ENCODE measurements around the gene PPOX. TPM values are rescaled to one million over a fixed set of nuclear protein-coding genes. Genes with fewer than 3 reads are reported as not detected.

PPOX gene
- total RNA-seq, 1 donor from 2014 or later: 40.7 TPM

DNA sequence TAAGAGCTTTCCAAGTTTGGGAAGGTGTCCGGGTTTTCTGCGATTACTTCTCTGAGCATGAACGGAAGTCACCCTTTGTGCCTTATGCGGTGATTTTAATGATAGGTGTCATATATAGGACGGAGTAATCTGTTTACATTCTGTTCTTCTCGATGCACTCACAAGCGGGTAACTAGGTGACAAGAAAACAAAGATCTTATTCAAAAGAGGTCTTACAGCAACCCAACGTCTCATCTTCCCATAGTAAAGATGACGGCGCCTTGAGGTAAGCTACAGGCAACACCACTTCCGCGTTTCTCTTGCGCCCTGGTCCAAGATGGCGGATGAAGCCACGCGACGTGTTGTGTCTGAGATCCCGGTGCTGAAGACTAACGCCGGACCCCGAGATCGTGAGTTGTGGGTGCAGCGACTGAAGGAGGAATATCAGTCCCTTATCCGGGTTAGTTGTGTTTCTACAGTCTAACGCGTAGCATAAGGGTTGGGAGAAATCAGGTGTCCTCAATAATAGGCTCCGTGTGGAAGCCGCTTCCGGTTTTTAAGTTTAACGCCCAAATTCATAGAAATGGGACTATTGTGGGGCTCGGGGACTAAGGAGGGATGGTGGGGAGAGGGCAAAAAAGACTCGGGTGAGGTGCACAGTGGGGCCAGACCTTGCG lies 12.4 kb upstream of the PPOX start, which contains the start of gene UFC1:
Gene UFC1, plus strand, starts transcription at position 297 of the 656 bp plus-strand sequence. Its CDS starts 20 bp downstream, at position 317.
- ATAC-seq (ENCODE audit: low read depth): peak; percentile 94
- peaks cover 29% of the 10 kb centered on the region for H3K36me3 Mint-ChIP-seq (ENCODE audit: low read depth)
- peak within 1 kb of the TSS; percentile 100 for H3K27ac Mint-ChIP-seq
- ChIA-PET POLR2A (interaction anchor here (0.6 to 3.3 kb wide), 20 partner anchors 9 to 710 kb away, joined by 4 to 34 read pairs (median 6); partner anchors contain the start of genes ARHGAP30, B4GALT3, DEDD and F11R), CTCF (interaction anchor here (1.0 to 3.2 kb wide), 3 partner anchors 12 to 164 kb away, joined by 6 to 12 read pairs (median 7); partner anchors contain the start of gene PPOX)
- intact Hi-C loops (cut with micrococcal nuclease): loop anchor here (1.0 kb wide), 4 partner anchors 12 to 85 kb away; partner anchors contain the start of genes ARHGAP30, DEDD and PPOX
- H3K4me1 Mint-ChIP-seq: peaks cover 21% of the 10 kb centered on the region
- H3K27me3 Mint-ChIP-seq: no peaks in the 10 kb centered on the region
- H3K4me3 Mint-ChIP-seq: peak within 1 kb of the TSS; percentile 99
- peak; percentile 66 for DNase-seq
- TF ChIP-seq, protein P1, sequence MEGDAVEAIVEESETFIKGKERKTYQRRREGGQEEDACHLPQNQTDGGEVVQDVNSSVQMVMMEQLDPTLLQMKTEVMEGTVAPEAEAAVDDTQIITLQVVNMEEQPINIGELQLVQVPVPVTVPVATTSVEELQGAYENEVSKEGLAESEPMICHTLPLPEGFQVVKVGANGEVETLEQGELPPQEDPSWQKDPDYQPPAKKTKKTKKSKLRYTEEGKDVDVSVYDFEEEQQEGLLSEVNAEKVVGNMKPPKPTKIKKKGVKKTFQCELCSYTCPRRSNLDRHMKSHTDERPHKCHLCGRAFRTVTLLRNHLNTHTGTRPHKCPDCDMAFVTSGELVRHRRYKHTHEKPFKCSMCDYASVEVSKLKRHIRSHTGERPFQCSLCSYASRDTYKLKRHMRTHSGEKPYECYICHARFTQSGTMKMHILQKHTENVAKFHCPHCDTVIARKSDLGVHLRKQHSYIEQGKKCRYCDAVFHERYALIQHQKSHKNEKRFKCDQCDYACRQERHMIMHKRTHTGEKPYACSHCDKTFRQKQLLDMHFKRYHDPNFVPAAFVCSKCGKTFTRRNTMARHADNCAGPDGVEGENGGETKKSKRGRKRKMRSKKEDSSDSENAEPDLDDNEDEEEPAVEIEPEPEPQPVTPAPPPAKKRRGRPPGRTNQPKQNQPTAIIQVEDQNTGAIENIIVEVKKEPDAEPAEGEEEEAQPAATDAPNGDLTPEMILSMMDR (IDR thresholded peaks at IDR 0.05): no peak
- no peaks in the 10 kb centered on the region for H3K9me3 Mint-ChIP-seq

DNA sequence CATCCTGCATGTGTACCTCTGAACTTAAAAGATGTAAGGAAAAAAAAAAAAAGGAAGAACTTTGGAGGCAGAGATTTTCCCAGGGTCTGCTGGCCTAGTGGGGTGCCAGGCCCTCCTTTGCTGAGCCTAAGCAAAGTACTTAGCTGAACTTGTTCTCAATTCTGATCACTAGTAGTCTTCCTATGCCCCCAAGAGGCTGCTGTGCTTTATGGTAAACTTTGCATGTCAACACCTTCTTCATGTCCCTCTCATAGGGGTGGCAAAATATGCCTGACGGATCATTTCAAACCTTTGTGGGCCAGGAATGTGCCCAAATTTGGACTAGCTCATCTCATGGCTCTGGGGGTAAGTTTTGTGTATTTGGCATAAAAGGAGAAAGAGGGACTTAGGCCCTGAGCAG lies 8.4 kb upstream of the PPOX start:
- H3K4me3 Mint-ChIP-seq: peak overlapping the region; percentile 93

DNA sequence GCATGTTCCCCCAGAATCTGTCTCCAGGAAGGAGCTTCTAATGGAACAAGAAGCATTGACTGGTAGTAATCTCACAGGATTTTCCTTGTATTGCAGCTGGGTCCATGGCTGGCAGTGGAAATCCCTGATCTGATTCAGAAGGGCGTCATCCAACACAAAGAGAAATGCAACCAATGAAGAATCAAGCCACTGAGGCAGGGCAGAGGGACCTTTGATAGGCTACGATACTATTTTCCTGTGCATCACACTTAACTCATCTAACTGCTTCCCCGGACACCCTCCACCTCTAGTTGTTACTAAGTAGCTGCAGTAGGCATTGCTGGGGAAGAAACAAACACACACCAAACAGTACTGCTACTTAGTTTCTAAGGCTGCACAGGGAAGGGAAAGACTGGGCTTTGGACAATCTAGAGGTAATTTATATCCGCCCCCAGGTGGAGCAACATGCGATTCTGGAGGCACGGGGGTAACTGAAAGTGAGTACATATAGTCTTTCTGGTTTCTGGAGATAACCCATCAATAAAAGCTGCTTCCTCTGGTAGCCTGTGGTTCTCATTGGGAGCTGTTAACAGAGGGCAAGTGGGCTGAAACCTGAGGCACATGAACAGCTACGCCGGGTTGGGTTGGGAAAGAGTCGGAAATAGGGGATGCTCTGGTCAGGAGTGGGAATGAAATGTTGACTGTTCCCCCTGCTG lies 7.8 kb upstream of the PPOX start:
- CTCF ChIA-PET: interaction anchor here (1.1 kb wide), 1 partner anchor 160 kb away, joined by 3 read pairs; no protein-coding TSS in a partner anchor
- ATAC-seq (ENCODE audit: low read depth) (no peak), DNase-seq (no peak)
- POLR2A ChIA-PET: interaction anchor here (0.6 to 3.2 kb wide), 7 partner anchors 9 to 168 kb away, joined by 3 to 13 read pairs (median 4); partner anchors contain the start of genes B4GALT3, DEDD, NDUFS2 and TSTD1
- Mint-ChIP-seq H3K27ac (peak overlapping the region; percentile 91), H3K4me1 (peaks cover 55% of the 10 kb centered on the region), H3K36me3 (ENCODE audit: low read depth) (peaks cover 61% of the 10 kb centered on the region), H3K4me3 (peak overlapping the region; percentile 93), H3K9me3 (no peaks in the 10 kb centered on the region), H3K27me3 (no peaks in the 10 kb centered on the region)
- TF ChIP-seq, protein P1 (IDR thresholded peaks at IDR 0.05): no peak
- intact Hi-C loops (cut with micrococcal nuclease): loop anchor here (1.0 to 2.0 kb wide), 4 partner anchors 34 to 113 kb away; partner anchors contain the start of genes NIT1, PFDN2 and USF1

More for the DNA sequence above, 8.4 kb upstream of the PPOX start:
- no peaks in the 10 kb centered on the region for H3K27me3 Mint-ChIP-seq
- intact Hi-C loops (cut with micrococcal nuclease): loop anchor here (2.0 kb wide), 1 partner anchor 39 kb away; the partner anchor contains the start of genes NIT1 and PFDN2
- ATAC-seq (ENCODE audit: low read depth) (no peak), DNase-seq (no peak)
- ChIA-PET CTCF (interaction anchor here (1.0 to 1.1 kb wide), 3 partner anchors 8 to 160 kb away, joined by 3 to 5 read pairs (median 3); partner anchors contain the start of gene PPOX), POLR2A (interaction anchor here (0.7 to 3.2 kb wide), 7 partner anchors 8 to 90 kb away, joined by 3 to 13 read pairs (median 4); partner anchors contain the start of genes B4GALT3, DEDD, NDUFS2 and NIT1)
- peaks cover 56% of the 10 kb centered on the region for H3K36me3 Mint-ChIP-seq (ENCODE audit: low read depth)
- H3K4me1 Mint-ChIP-seq: peaks cover 55% of the 10 kb centered on the region
- TF ChIP-seq, protein P1 (IDR thresholded peaks at IDR 0.05): no peak
- no peaks in the 10 kb centered on the region for H3K9me3 Mint-ChIP-seq
- no peak overlapping the region for H3K27ac Mint-ChIP-seq

DNA sequence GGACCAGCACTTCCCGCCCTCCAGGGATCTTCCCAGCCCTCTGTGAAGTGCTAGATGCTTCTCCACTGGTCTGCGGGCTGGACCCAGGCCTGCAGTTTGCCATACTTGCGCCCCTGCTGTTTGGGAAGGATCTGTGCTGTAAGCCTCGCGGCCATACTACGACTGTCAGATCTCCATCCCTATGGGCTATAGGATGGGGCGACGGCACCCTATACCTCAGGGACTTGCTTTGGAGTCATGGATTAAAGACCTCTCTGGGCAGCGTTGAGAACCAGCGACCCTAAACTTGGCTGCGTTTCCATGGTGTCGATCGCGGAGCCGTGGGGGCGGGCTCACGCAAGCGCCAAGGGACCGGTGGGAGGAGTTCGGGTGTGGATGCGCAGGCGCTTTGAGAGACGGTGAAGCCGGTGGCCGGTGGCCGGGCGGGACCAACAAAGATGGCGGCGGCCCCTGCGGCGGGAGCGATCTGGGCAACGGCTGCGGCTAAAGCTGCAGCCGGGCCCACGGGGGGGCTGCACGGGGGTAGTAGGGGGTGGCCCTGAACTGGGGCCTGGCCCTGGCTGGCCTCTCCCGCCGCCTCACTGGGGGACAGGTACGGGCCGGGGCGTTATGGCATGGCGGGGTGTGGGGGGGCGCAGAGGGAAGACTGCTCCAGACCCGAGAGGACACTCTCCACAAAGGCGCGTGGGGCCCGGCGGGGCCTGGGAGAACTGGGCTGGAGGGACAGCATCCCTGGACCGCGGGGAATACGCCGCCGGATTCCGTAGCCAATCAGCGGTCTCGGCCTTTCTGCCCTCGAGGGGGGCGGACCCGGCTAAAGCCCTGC lies 6.9 kb upstream of the PPOX start, which contains the start of gene USP21:
Gene USP21, plus strand, starts transcription at position 414 of the 826 bp plus-strand sequence. CDS start 1,141 bp downstream, outside the sequence.
- no peaks in the 10 kb centered on the region for H3K9me3 Mint-ChIP-seq
- peaks cover 48% of the 10 kb centered on the region for H3K4me1 Mint-ChIP-seq
- TF ChIP-seq, protein P1 (IDR thresholded peaks at IDR 0.05): no peak
- peaks cover 61% of the 10 kb centered on the region for H3K36me3 Mint-ChIP-seq (ENCODE audit: low read depth)
- DNase-seq (peak; percentile 93), ATAC-seq (ENCODE audit: low read depth) (peak; percentile 95)
- no peaks in the 10 kb centered on the region for H3K27me3 Mint-ChIP-seq
- ChIA-PET CTCF (no interaction called here), POLR2A (interaction anchor here (0.6 to 3.2 kb wide), 5 partner anchors 8 to 169 kb away, joined by 3 to 13 read pairs (median 4); partner anchors contain the start of genes DEDD, NDUFS2 and TSTD1)
- intact Hi-C loops (cut with micrococcal nuclease): loop anchor here (1.0 to 2.0 kb wide), 4 partner anchors 33 to 114 kb away; partner anchors contain the start of genes NIT1, PFDN2 and USF1
- H3K27ac Mint-ChIP-seq: peak within 1 kb of the TSS; percentile 91
- peak within 1 kb of the TSS; percentile 93 for H3K4me3 Mint-ChIP-seq

Measured in activated B cell treated with CpG ODN at 0.5 μM for 24 hours (primary cell).